NCI-H1105 (cell line): ENCODE data around the gene SPSB1.
"Not testable (repeated sequence)": the region's sequence is repeated elsewhere in the genome, so short reads cannot be mapped to it uniquely, and the experiment has no call there.

ENCODE experiments used
- DNase-seq: peaks from one replicate; lab custom pipeline; 2025; lab: John Stamatoyannopoulos, UW

SPSB1 gene

GRCh38 chr1:9366943-9367780 lies 74.5 kb downstream of the SPSB1 start:
- DNase-seq, result no peak

GRCh38 chr1:9367806-9368205 lies 75.1 kb downstream of the SPSB1 start:
- no peak for DNase-seq

GRCh38 chr1:9368356-9368755 lies 75.7 kb downstream of the SPSB1 start:
- no peak for DNase-seq

- DNase-seq, result no peak
Observed at GRCh38 chr1:9369964-9370788, 77.5 kb downstream of the SPSB1 start.

- DNase-seq, result no peak
Observed at GRCh38 chr1:9371391-9371935, 78.8 kb downstream of the SPSB1 start.

- DNase-seq, result no peak
Observed at GRCh38 chr1:9371951-9372350, 79.3 kb downstream of the SPSB1 start.

GRCh38 chr1:9373619-9374018 lies 80.9 kb downstream of the SPSB1 start:
- no peak for DNase-seq

GRCh38 chr1:9374748-9375341 lies 82.2 kb downstream of the SPSB1 start:
- DNase-seq, result no peak

- DNase-seq, result no peak
Observed at GRCh38 chr1:9375912-9376311, 83.2 kb downstream of the SPSB1 start.

- DNase-seq, result no peak
Observed at GRCh38 chr1:9376430-9376829, 83.7 kb downstream of the SPSB1 start.

GRCh38 chr1:9376886-9377333 lies 84.2 kb downstream of the SPSB1 start:
- DNase-seq, result no peak

GRCh38 chr1:9378801-9379200 lies 86.1 kb downstream of the SPSB1 start:
- DNase-seq, result no peak

GRCh38 chr1:9380711-9381110 lies 88.0 kb downstream of the SPSB1 start:
- DNase-seq, result no peak

- no peak for DNase-seq
Observed at GRCh38 chr1:9382643-9383491, 90.2 kb downstream of the SPSB1 start.

- DNase-seq, result no peak
Observed at GRCh38 chr1:9384128-9384527, 91.4 kb downstream of the SPSB1 start.

GRCh38 chr1:9384751-9385245 lies 92.1 kb downstream of the SPSB1 start:
- DNase-seq, result no peak

- not testable (repeated sequence) for DNase-seq
Observed at GRCh38 chr1:9385392-9385791, 92.7 kb downstream of the SPSB1 start.

- DNase-seq, result no peak
Observed at GRCh38 chr1:9385801-9386573, 93.3 kb downstream of the SPSB1 start.

GRCh38 chr1:9388335-9389180 lies 95.9 kb downstream of the SPSB1 start:
- DNase-seq, result no peak

GRCh38 chr1:9389968-9390367 lies 97.3 kb downstream of the SPSB1 start:
- no peak for DNase-seq
